Measurements from ENCODE around the gene GPI. TPM values are rescaled to one million over a fixed set of nuclear protein-coding genes. Genes with fewer than 3 reads are reported as not detected.

The GPI gene
- polyA plus RNA-seq, 3 donors = 152 to 211 (median 172) TPM

GRCh38 chr19:34426096-34426661 is 61.2 kb downstream of the GPI start:
- no peak for DNase-seq (ENCODE audit: extremely low read depth in 1 of 11, low read depth in 9 of 11, low spot score in 4 of 11)

DNA sequence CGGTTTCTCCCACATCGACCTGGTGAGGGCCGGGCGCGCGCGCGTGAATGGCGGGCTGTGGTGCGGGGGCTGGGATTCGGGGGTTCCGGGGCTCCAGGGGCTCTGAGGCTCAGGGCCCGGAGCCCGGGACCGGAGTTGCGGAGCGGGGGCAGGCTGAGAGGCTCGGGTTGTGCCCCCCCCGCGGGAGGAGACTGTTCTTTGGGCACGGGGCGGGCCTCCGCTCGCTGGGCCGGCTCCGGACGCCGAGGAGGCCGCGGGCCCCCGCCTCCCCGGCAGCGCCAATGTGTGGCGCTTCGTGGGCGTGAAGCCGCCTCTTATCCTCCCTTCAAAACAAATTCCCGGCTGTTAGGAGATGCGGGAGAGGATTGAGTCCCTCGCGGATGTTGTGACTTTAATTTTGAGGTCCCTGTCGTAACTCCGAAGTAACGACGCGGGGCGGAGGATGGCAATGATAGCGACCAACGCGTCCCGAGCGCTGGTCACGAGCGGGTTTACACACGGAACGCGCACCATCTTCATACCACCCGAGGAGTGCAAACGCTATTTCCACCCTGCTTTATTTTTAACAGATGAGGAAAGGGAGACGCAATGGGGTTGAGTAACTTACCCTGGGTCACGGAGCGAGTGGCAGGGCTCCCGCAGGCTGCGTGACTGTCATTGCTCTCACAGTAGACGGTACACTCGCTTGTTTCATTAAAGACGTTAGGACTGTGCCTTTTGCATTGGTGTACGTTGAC is 63.7 kb downstream of the GPI start:
- peak in 5 of 11 donors; percentile 1 to 24 (median 21) for DNase-seq (ENCODE audit: extremely low read depth in 1 of 11, low read depth in 9 of 11, low spot score in 4 of 11)

- no peak for DNase-seq (ENCODE audit: extremely low read depth in 1 of 11, low read depth in 9 of 11, low spot score in 4 of 11)
Measured at GRCh38 chr19:34429553-34429952, 64.6 kb downstream of the GPI start.

DNA sequence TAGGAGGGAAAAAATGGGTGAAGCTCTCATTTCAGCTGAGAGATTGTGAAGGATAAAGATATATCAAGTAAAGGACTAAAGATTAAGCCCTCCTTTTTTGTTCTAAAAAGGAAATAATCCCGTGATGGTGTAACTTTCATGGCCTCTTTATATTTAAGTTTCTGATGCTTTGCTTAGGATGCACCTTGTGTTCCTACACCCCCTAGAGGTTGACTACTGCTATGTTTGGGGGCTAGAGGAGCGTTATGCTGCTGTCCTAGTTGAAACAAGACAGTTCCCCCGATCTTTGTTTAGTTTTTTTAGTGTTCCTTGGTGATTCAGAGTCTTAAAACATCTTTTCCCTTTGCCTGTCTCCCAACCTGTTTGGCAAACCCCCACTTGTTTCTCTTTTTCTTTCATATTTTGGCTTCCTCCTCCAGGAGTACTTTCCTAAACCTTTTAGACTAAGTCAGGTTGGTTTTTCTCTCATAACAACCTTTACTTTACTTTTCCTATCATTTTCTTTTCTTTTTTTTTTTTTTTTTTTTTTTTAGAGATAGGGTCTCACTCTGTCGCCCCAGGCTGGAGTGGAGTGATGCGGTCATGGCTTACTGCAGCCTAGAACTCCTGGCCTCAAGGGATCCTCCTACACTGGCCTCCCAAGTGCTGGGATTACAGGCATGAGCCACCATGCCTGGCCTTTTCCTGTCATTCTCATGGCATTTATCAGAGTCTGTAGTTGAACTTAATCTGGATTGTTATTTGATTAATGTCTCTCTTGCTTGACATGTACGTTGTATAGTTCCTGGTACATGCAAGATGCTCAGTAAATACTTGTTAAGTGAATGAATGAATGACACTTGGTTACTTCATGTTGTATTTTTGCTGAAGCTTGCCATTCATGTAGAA is 66.0 kb downstream of the GPI start:
- DNase-seq (ENCODE audit: extremely low read depth in 1 of 11, low read depth in 9 of 11, low spot score in 4 of 11) = peak in 4 of 11 donors; percentile 11 to 28 (median 19)

- DNase-seq (ENCODE audit: extremely low read depth in 1 of 11, low read depth in 9 of 11, low spot score in 4 of 11) = no peak
Measured at GRCh38 chr19:34431681-34432402, 66.8 kb downstream of the GPI start.

DNA sequence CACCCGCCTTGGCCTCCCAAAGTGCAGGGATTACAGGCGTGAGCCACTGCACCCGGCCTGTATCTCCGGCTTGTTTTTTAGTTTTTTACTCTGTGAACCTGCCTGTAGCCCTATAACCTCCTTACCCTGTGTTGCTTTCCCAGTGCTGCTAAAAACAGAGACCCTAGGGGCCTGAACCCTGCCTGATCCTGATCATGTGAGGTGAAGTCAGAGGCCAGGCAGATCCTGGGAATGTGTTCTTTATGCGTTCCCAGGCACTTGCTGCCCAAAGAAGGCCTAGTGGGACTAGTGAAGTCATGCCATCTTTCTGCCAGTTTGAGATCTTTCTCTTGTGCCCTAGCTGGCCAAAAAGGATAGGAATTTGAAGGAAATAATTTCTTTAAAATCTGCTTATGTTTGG is 67.8 kb downstream of the GPI start:
- DNase-seq (ENCODE audit: extremely low read depth in 1 of 11, low read depth in 9 of 11, low spot score in 4 of 11) = no peak

DNA sequence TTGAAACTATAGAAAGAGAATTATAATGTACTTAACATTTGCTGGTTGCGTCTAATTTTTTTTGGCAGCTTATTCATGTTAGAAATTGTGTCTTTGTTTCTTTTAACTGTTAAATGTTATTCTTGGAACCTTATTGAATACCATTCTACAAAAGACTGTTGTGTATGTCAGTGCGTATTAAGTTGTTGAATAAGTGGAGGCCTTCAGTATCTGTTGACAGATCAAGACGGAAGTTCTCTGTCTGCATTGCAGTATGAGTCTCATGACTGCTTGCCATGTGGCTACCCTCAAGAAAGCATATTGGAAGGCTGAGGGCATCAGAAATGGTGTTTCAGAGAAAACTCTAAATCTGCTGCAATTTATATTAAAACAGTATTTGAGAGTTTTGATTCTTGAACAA is 71.7 kb downstream of the GPI start:
- DNase-seq (ENCODE audit: extremely low read depth in 1 of 11, low read depth in 9 of 11, low spot score in 4 of 11) = peak in 1 of 11 donors; percentile 8

- no peak for DNase-seq (ENCODE audit: extremely low read depth in 1 of 11, low read depth in 9 of 11, low spot score in 4 of 11)
Measured at GRCh38 chr19:34448191-34448590, 83.2 kb downstream of the GPI start.

Other genes starting within 250 kb of the GPI start
- 100 to 1,000 TPM; 174 to 200 (median 189) TPM for gene LSM14A, start 192.7 kb upstream of the GPI start, polyA plus RNA-seq (ENCODE audit: insufficient read length in 3 of 3)
- gene GARRE1, start 110.6 kb upstream of the GPI start, polyA plus RNA-seq (ENCODE audit: insufficient read length in 3 of 3) = 10 to 100 TPM; 34.9 to 42.8 (median 37.5) TPM
- gene PDCD2L, start 39.2 kb downstream of the GPI start, polyA plus RNA-seq (ENCODE audit: insufficient read length in 3 of 3) = 10 to 100 TPM; 14.8 to 17.3 (median 15.3) TPM
- 100 to 1,000 TPM; 158 to 191 (median 184) TPM for gene UBA2, start 63.2 kb downstream of the GPI start, polyA plus RNA-seq (ENCODE audit: insufficient read length in 3 of 3)
- gene WTIP, start 116.6 kb downstream of the GPI start, polyA plus RNA-seq (ENCODE audit: insufficient read length in 3 of 3) = 10 to 100 TPM; 30.2 to 45.3 (median 30.6) TPM